Retinal pigment epithelial cell (primary cell): ENCODE data around the gene PPP1R9A.

Source experiments
- DNase-seq: peaks from one replicate; pipeline ENCODE4 v3.0.0-alpha.2; 2010; ENCODE audit warnings: low read depth
- H3K4me3 ChIP-seq: 2 replicates; pipeline ENCODE4 v1.5.1; 2011; ENCODE audit warnings: mild to moderate bottlenecking, low read length, control low read depth, moderate library complexity
- TF ChIP-seq, protein P1 (sequence below): conservative IDR thresholded peaks from 2 replicates; pipeline ENCODE4 v1.5.1; 2011; ENCODE audit warnings: low read depth, low read length, control low read depth, inconsistent platforms

The PPP1R9A gene

DNA sequence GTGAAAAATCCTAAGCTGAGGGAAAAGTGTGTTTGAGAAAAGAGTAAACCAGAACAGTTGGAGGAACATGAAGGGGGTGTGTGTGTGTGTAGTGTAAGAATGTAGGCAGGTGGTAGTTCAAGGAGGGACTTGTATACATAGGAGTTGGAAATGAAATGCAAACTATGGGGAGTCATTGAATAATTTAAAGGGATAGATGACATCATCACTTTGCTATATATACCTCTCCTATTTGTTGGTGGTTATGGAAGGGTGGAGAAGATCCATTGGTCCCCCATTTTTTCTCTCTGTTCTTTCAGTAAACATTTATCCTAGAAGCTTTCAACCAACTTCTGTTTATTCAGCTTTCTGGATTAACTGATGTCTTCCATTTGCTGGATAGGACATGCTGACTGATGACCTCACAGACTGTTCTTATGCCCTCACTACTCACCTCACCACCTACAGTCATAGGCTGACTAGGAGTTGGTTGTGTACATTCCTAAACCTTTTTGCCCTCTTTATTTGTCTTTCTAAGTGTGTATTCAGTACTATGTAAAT, 20.8 kb downstream of the PPP1R9A start:
- H3K4me3 ChIP-seq: no peak overlapping the region
- DNase-seq: no peak
- TF ChIP-seq, protein P1, sequence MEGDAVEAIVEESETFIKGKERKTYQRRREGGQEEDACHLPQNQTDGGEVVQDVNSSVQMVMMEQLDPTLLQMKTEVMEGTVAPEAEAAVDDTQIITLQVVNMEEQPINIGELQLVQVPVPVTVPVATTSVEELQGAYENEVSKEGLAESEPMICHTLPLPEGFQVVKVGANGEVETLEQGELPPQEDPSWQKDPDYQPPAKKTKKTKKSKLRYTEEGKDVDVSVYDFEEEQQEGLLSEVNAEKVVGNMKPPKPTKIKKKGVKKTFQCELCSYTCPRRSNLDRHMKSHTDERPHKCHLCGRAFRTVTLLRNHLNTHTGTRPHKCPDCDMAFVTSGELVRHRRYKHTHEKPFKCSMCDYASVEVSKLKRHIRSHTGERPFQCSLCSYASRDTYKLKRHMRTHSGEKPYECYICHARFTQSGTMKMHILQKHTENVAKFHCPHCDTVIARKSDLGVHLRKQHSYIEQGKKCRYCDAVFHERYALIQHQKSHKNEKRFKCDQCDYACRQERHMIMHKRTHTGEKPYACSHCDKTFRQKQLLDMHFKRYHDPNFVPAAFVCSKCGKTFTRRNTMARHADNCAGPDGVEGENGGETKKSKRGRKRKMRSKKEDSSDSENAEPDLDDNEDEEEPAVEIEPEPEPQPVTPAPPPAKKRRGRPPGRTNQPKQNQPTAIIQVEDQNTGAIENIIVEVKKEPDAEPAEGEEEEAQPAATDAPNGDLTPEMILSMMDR: no peak

DNA sequence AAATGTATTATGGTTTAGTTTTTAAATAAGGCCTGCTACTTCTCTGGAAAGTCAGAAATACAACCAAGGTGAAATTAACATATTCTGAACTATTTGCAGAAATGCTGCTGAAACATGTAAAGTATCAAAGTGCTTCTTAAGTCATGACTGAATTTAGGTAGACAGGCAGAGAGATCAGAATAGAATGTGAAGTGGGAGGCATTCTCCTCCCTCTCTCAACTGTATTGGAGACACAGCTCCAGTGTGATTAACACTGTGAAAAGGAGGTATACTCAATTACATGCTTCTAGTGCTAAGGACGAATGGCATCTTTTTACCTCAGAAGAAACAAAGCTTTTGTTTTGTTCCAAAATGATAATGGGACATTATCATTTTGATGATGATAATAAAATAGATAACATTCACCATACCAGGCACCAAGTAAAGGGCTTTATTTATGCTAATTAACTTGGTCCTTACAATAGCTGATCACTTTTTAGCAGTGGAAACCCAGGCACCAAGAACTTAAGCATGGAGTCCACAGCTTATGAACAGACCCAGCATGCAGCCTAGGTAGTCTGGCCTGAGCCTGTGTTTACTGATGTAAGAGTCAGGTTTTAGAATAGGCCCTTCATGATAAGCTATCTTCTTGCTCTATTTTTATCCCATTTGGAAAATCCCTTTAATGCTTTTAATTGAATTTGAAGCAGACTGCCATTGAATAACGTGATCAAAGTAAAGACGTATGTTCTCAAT, 26.0 kb downstream of the PPP1R9A start:
- DNase-seq: no peak
- H3K4me3 ChIP-seq: no peak overlapping the region
- TF ChIP-seq, protein P1: no peak

DNA sequence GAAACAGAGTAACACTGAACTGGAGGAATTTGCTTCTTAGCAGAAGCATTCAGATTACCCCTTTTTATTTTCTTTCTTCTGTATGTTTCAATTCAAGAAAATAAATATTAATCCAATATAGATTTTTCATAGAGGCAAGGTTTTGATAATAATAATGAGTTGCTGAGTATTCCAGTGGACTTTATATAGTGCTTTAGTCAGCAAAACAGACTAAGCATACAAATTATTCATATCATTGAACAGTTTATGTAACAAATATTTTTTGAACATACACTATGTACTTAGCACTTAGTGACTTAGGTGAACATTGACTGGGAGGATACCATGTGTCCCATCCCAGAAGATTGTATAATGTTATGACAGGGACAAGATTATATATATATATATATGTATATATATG, 32.0 kb downstream of the PPP1R9A start:
- DNase-seq: no peak
- H3K4me3 ChIP-seq: no peak overlapping the region
- TF ChIP-seq, protein P1: no peak

DNA sequence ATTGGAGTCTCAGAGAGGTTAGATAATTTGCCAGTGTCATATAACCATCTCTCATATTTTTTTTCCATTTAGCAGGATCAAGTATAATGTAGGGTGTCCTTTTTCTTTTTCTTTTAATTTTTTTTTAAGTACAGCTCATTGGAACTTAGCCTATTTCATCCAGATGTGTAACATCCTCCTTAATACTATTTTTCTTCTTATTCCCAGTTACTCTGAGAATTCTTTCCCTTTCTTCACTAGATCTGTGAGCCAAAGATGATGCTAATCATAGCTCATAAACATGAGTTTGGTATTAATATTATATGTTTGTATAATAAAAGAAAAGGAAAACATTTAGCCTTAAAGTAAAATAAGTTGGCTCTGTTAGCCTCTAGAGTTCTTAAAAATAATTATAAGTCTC, 32.8 kb downstream of the PPP1R9A start:
- TF ChIP-seq, protein P1: no peak
- no peak overlapping the region for H3K4me3 ChIP-seq
- no peak for DNase-seq

DNA sequence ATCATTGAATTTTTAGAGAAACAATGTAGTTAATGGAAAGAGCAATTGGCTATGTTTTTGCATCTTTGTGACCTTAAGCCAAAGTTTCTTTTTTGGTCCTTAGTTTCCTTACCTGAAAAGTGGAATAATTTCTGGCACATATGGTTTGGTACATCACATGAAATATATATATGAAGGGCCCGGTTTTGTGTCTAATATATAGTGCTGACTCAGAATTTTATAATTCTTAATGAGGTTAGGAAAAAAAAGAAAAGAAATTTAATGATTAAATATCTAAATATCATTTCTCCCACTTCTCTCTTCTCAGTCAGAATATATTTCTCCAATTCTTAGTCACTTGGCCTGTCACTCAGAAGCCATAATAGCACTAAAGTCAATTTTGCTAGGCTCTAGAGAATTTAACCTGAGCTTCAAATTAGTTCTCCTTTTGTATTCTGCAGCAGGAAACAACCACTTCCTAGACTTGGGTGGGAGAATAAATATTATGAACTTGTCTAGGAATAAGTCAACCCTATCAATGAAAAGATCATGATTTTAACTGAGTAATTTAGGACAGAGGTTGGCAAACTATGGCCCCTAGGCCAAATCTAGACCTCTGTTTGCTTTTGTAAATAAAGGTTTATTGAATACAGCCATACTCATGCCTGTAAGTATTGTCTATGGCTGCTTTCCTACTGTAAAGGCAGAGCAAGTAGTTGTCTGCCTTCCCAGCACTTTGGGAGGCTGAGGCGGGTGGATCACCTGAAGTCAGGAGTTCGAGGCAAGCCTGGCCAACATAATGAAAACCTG, 34.6 kb downstream of the PPP1R9A start:
- DNase-seq: no peak
- no peak overlapping the region for H3K4me3 ChIP-seq
- TF ChIP-seq, protein P1: no peak

DNA sequence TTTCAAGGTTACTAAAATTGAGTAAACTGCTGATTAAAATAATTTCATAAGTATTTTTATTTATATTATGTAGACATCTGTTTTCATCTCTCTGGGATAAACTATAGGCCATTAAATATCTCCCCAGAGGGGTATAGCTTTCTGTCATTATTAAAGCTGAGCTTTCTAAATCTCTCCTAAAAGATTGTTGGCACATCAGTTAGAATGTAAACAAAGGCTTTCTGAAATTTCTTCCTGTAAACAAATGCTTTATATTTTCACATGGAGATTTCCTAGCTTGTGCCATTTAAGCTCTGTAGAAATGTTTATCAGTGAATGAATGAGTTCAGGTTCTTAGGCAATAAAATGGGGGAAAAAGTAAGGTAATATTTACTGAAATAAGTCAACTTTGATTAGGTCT, 35.7 kb downstream of the PPP1R9A start:
- DNase-seq: no peak
- TF ChIP-seq, protein P1: no peak
- no peak overlapping the region for H3K4me3 ChIP-seq
